SK-N-SH (cell line): Measurements from ENCODE around the gene DMGDH. TPM values are rescaled to one million over a fixed set of nuclear protein-coding genes. Genes with fewer than 3 reads are reported as not detected.

ENCODE experiments used
- CTCF ChIA-PET: fragments of 300-600, 350-600 bp; formaldehyde crosslinking; extraction: SDS; loops from one replicate; lab custom pipeline; 2021; lab: Yijun Ruan, JAX
- POLR2A ChIA-PET: fragments of 350-600 bp; sonication (Branson Sonifier 250); formaldehyde crosslinking; extraction: SDS; loops from one replicate; lab custom pipeline; 2020; ENCODE audit warnings: antibody characterized with exemption, inconsistent platforms; lab: Yijun Ruan, JAX
- DNase-seq: peaks from one replicate; pipeline ENCODE4 v3.0.0; 2012
- H2AFZ ChIP-seq: fragments of 200-600 bp; sonication (generic); 2 replicates; pipeline ENCODE4 v1.8.1; 2016; ENCODE audit warnings: antibody characterized with exemption, mild to moderate bottlenecking, low read depth
- H3F3A ChIP-seq: fragments of 200-600 bp; sonication (generic); replicated peaks from 2 replicates; pipeline ENCODE3; 2016; ENCODE audit warnings: antibody characterized with exemption, mild to moderate bottlenecking; ENCODE audit not compliant: insufficient read depth
- H3K27ac ChIP-seq, 2 experiments: fragments of 200-500 bp in 1 of 2; fragments of 200-600 bp in 1 of 2; sonication (Bioruptor generic) in 1 of 2; sonication (generic), shearing (Covaris generic) in 1 of 2; 2 replicates each; pipeline versions ENCODE4 v1.5.1 to v1.6.1; 2014 to 2016; ENCODE audit warnings: low read depth in 2 of 2, inconsistent platforms in 1 of 2, low read length in 1 of 2, mild to moderate bottlenecking in 1 of 2, mixed read lengths in 1 of 2
- H3K27me3 ChIP-seq: fragments of 200-600 bp; sonication (generic), shearing (Covaris generic); 2 replicates; pipeline ENCODE4 v1.6.1; 2016; ENCODE audit warnings: mixed run types; ENCODE audit not compliant: insufficient read depth
- H3K36me3 ChIP-seq, 2 experiments: fragments of 200-500 bp in 1 of 2; fragments of 200-600 bp in 1 of 2; sonication (Bioruptor generic) in 1 of 2; sonication (generic) in 1 of 2; replicated peaks in 1 of 2; 2 replicates each; pipeline versions ENCODE3 to v1.5.1; 2014 to 2016; ENCODE audit warnings: low read length in 1 of 2, mild to moderate bottlenecking in 1 of 2; ENCODE audit not compliant: insufficient read depth in 2 of 2, control insufficient read depth in 1 of 2
- H3K4me1 ChIP-seq, 2 experiments: fragments of 200-500 bp in 1 of 2; fragments of 200-600 bp in 1 of 2; sonication (Bioruptor generic) in 1 of 2; sonication (generic), shearing (Covaris generic) in 1 of 2; 2 replicates each; pipeline versions ENCODE4 v1.5.1 to v1.6.1; 2014 to 2016; ENCODE audit warnings: low read depth in 1 of 2, low read length in 1 of 2, mixed run types in 1 of 2; ENCODE audit not compliant: insufficient read depth in 2 of 2, control insufficient read depth in 1 of 2
- H3K4me2 ChIP-seq: fragments of 200-600 bp; sonication (generic), shearing (Covaris generic); 2 replicates; pipeline ENCODE4 v1.6.1; 2017; ENCODE audit warnings: mixed run types
- H3K4me3 ChIP-seq, 2 experiments: fragments of 200-500 bp in 1 of 2; fragments of 200-600 bp in 1 of 2; sonication (Bioruptor generic) in 1 of 2; sonication (generic), shearing (Covaris generic) in 1 of 2; 2 replicates each; pipeline versions ENCODE4 v1.5.1 to v1.8.1; 2014 to 2016; ENCODE audit warnings: low read depth in 2 of 2, inconsistent platforms in 1 of 2, low read length in 1 of 2, mild to moderate bottlenecking in 1 of 2, mixed read lengths in 1 of 2, moderate library complexity in 1 of 2
- H3K79me2 ChIP-seq: fragments of 200-600 bp; sonication (generic); 2 replicates; pipeline ENCODE4 v1.8.1; 2017; ENCODE audit warnings: mild to moderate bottlenecking; ENCODE audit not compliant: insufficient read depth
- H3K9ac ChIP-seq: fragments of 200-600 bp; sonication (generic); 2 replicates; pipeline ENCODE4 v1.6.1; 2017; ENCODE audit warnings: mixed run types
- H3K9me2 ChIP-seq: fragments of 200-600 bp; sonication (generic); 2 replicates; pipeline ENCODE4 v1.6.1; 2017; ENCODE audit warnings: mixed run types
- H3K9me3 ChIP-seq: fragments of 200-600 bp; sonication (generic); 2 replicates; pipeline ENCODE4 v1.6.1; 2017; ENCODE audit warnings: mixed run types, mild to moderate bottlenecking, moderate library complexity
- H4K20me1 ChIP-seq: fragments of 200-600 bp; sonication (generic); 2 replicates; pipeline ENCODE4 v1.6.1; 2017; ENCODE audit warnings: mild to moderate bottlenecking, mixed run types; ENCODE audit not compliant: insufficient read depth
- EP300 ChIP-seq, 2 experiments: IDR thresholded peaks; 2 replicates each; pipeline versions ENCODE4 v1.4.0 to v1.6.1; 2012; ENCODE audit warnings: borderline replicate concordance in 1 of 2, low read depth in 1 of 2, low read length in 1 of 2
- NFIC ChIP-seq: IDR thresholded peaks from 2 replicates; pipeline ENCODE4 v1.4.0; 2012; ENCODE audit warnings: borderline replicate concordance
- POLR2AphosphoS5 ChIP-seq: IDR thresholded peaks from 2 replicates; pipeline ENCODE4 v1.6.1; 2012; ENCODE audit warnings: low read depth, low read length
- RAD21 ChIP-seq: IDR thresholded peaks from 2 replicates; pipeline ENCODE4 v1.6.1; 2012; ENCODE audit warnings: mild to moderate bottlenecking, low read length
- RCOR1 ChIP-seq: fragments of 150-350 bp; IDR thresholded peaks from 2 replicates; pipeline ENCODE4 v1.6.1; 2017; ENCODE audit warnings: antibody characterized with exemption, low read length
- RXRA ChIP-seq: IDR thresholded peaks from 2 replicates; pipeline ENCODE4 v1.4.0; 2012; ENCODE audit warnings: low read depth, mild to moderate bottlenecking, borderline replicate concordance
- SIN3A ChIP-seq: IDR thresholded peaks from 2 replicates; pipeline ENCODE4 v1.6.1; 2012; ENCODE audit warnings: low read depth, mild to moderate bottlenecking, low read length, moderate library complexity, borderline replicate concordance
- TCF12 ChIP-seq: IDR thresholded peaks from 2 replicates; pipeline ENCODE4 v1.4.0; 2012
- TEAD4 ChIP-seq: IDR thresholded peaks from 2 replicates; pipeline ENCODE4 v1.4.0; 2012; ENCODE audit warnings: mild to moderate bottlenecking, borderline replicate concordance; ENCODE audit not compliant: insufficient read depth
- WGBS: methylation state at CpG from one replicate; pipeline ENCODE4 v1.1.6; 2017; ENCODE audit warnings: low lambda C conversion rate; 5-methylcytosine and 5-hydroxymethylcytosine counted together
- polyA plus RNA-seq, 3 experiments: library from polyadenylated mRNA; depleted of rRNA; stranded (reverse); fragments of >200 nt; gene quantifications; 2 replicates each; pipeline ENCODE4 v1.2.3, GENCODE V29; 2012
- TF ChIP-seq, protein P1 (sequence below): IDR thresholded peaks from 2 replicates; pipeline ENCODE4 v1.4.0; 2012; ENCODE audit warnings: low read depth, borderline replicate concordance
- TF ChIP-seq, protein P2 (sequence below): fragments of 150-350 bp; IDR thresholded peaks from 2 replicates; pipeline ENCODE4 v1.6.1; 2017; ENCODE audit warnings: antibody characterized with exemption, low read length, low read depth, borderline replicate concordance
- TF ChIP-seq, protein P3 (sequence below): IDR thresholded peaks from 2 replicates; pipeline ENCODE4; 2012

Gene DMGDH
- polyA plus RNA-seq, 1 of the 3 experiments (the other 2 are of a cell fraction) = 0.56 TPM

DNA sequence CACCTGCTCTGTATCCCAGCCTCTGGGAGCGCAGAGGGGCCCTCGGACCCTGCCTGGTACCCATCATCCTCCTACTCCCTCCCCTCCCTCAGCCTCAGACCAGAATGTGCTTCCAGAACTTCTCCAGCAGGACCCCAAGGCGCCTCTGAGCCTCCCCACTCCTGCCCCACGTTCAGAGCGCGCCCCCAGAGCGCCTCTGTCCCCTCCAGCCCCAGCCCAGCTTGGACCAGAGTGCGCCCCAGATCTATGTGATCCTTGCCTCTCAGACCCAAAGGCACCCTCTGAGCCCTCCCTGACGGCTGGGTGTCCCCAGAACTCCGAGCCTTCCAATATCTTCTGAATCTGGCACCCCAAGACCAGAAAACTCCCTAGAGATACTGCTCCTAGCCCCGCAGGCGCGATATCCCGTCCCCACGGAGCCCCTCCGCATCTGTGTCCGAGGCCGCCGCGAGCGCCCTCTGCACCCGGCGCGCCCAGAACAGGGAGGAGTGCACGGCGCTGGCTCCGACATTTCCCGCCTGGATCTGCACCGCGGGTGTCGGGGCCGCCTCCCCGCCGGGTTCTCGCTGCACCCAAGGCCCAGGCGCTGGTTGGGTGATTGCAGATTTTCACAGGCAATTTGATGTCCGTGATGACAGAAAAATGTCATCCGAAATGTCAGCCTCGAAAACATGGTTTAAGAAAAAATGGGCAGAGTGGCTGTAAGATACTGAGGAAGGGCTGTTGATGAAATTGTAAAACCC lies 42.7 kb upstream of the DMGDH start:
- no peak for DNase-seq
- no peak overlapping the region for H2AFZ ChIP-seq

DNA sequence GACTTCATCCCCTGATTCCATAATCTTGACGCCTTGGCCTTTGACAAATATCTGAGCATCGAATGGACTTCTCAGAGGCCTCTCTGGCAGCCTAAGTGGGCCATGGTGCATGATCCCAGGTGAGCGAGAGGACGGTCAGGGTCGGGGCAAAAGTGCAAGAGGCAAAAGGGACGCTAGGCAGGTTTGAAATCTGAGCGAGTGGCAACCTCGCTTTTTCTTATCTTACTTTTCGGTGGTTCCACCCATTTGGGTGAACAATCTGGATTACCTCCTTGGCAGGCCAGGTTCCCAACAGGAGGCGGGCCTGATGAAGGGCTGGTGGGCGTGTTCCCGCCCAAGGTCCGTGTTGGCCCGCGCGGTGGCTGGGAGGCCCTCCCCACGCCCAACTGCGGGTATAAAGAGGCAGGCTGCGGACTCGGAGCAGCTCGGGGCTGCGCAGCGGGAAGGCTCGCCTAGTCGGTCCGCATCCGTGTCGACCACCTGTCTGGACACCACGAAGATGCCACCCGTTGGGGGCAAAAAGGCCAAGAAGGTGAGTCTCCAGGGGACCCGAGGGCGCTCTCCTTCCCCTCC lies 42.0 kb upstream of the DMGDH start, which contains the start of gene BHMT:
TSS of gene BHMT (plus strand) at position 423 of the 573 bp plus-strand sequence. CDS start at position 500, 77 bp downstream.
- no peaks in the 10 kb centered on the region for H3K36me3 ChIP-seq
- no peak within 1 kb of the TSS for H3K4me3 ChIP-seq
- ChIA-PET POLR2A (no interaction called here), CTCF (no interaction called here)
- TF ChIP-seq NFIC = no peak
- no peak for TF ChIP-seq POLR2AphosphoS5
- TF ChIP-seq, protein P1, sequence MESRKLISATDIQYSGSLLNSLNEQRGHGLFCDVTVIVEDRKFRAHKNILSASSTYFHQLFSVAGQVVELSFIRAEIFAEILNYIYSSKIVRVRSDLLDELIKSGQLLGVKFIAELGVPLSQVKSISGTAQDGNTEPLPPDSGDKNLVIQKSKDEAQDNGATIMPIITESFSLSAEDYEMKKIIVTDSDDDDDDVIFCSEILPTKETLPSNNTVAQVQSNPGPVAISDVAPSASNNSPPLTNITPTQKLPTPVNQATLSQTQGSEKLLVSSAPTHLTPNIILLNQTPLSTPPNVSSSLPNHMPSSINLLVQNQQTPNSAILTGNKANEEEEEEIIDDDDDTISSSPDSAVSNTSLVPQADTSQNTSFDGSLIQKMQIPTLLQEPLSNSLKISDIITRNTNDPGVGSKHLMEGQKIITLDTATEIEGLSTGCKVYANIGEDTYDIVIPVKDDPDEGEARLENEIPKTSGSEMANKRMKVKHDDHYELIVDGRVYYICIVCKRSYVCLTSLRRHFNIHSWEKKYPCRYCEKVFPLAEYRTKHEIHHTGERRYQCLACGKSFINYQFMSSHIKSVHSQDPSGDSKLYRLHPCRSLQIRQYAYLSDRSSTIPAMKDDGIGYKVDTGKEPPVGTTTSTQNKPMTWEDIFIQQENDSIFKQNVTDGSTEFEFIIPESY = no peak
- H3K27me3 ChIP-seq = no peaks in the 10 kb centered on the region; the same call in 1 of the 2 replicates
- H3K9me2 ChIP-seq = no peaks in the 10 kb centered on the region
- no peaks in the 10 kb centered on the region for H4K20me1 ChIP-seq
- no peaks in the 10 kb centered on the region for H3K9me3 ChIP-seq
- WGBS = 83% methylated on average over 26 of the region's 32 CpGs
- no peak within 1 kb of the TSS for H3K4me2 ChIP-seq
- peaks cover 0 to 14% of the 10 kb centered on the region in 2 experiments; a peak in 2 of 4 replicates for H3K4me1 ChIP-seq
- H3K27ac ChIP-seq = no peak within 1 kb of the TSS
- DNase-seq = no peak
- H3K79me2 ChIP-seq = no peaks in the 10 kb centered on the region
- no peak within 1 kb of the TSS for H2AFZ ChIP-seq
- H3F3A ChIP-seq = no peaks in the 10 kb centered on the region
- no peak within 1 kb of the TSS for H3K9ac ChIP-seq

More for the DNA sequence above, 42.7 kb upstream of the DMGDH start:
- Histone ChIP-seq H3K36me3 (no peaks in the 10 kb centered on the region), H3K9me2 (no peaks in the 10 kb centered on the region), H3K9ac (no peak overlapping the region), H3K9me3 (no peaks in the 10 kb centered on the region), H3K4me2 (no peak overlapping the region), H4K20me1 (no peaks in the 10 kb centered on the region), H3K79me2 (no peaks in the 10 kb centered on the region), H3F3A (no peaks in the 10 kb centered on the region), H3K27ac (no peak overlapping the region), H3K4me3 (no peak overlapping the region), H3K27me3 (no peaks in the 10 kb centered on the region), H3K4me1 (peaks cover 0 to 9% of the 10 kb centered on the region in 2 experiments; a peak in 1 of 4 replicates)
- TF ChIP-seq TCF12 = no peak
- TF ChIP-seq, protein P2, sequence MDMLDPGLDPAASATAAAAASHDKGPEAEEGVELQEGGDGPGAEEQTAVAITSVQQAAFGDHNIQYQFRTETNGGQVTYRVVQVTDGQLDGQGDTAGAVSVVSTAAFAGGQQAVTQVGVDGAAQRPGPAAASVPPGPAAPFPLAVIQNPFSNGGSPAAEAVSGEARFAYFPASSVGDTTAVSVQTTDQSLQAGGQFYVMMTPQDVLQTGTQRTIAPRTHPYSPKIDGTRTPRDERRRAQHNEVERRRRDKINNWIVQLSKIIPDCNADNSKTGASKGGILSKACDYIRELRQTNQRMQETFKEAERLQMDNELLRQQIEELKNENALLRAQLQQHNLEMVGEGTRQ = no peak
- TF ChIP-seq SIN3A = no peak
- TF ChIP-seq RCOR1 = no peak
- no peak for TF ChIP-seq RAD21
- no peak for TF ChIP-seq EP300 (IDR thresholded peaks at IDR 0.05; ENCODE audit: borderline replicate concordance in 1 of 2, low read depth in 1 of 2, low read length in 1 of 2)
- TF ChIP-seq, protein P3, sequence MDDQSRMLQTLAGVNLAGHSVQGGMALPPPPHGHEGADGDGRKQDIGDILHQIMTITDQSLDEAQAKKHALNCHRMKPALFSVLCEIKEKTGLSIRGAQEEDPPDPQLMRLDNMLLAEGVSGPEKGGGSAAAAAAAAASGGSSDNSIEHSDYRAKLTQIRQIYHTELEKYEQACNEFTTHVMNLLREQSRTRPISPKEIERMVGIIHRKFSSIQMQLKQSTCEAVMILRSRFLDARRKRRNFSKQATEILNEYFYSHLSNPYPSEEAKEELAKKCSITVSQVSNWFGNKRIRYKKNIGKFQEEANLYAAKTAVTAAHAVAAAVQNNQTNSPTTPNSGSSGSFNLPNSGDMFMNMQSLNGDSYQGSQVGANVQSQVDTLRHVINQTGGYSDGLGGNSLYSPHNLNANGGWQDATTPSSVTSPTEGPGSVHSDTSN = no peak
- TF ChIP-seq, protein P1 = no peak
- no peak for TF ChIP-seq RXRA
- TF ChIP-seq TEAD4 = no peak
- ChIA-PET CTCF (no interaction called here), POLR2A (no interaction called here)
- WGBS = 85% methylated on average over 38 of the region's 39 CpGs
